Measurements from ENCODE around the gene CRADD.

The CRADD gene

DNA sequence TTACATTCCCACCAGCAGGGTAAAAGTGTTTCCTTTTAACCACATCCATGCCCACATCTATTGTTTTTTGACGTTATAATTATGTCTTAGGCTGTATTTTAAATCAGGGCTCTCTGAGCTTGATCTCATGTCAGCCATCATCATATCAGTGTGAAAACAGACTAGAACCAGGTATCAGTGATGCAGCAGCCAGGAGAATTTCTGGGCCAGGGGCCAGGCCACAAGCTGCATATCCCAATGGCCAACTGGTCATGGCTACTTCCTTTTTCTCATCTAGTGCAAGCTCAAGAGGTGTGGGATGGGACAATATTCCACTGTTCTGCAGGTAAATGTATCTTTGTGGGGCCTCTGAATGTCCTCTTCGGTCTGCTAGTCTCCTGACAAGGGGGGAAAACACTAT, 125.1 kb downstream of the CRADD start:
- TF ChIP-seq, protein P1, sequence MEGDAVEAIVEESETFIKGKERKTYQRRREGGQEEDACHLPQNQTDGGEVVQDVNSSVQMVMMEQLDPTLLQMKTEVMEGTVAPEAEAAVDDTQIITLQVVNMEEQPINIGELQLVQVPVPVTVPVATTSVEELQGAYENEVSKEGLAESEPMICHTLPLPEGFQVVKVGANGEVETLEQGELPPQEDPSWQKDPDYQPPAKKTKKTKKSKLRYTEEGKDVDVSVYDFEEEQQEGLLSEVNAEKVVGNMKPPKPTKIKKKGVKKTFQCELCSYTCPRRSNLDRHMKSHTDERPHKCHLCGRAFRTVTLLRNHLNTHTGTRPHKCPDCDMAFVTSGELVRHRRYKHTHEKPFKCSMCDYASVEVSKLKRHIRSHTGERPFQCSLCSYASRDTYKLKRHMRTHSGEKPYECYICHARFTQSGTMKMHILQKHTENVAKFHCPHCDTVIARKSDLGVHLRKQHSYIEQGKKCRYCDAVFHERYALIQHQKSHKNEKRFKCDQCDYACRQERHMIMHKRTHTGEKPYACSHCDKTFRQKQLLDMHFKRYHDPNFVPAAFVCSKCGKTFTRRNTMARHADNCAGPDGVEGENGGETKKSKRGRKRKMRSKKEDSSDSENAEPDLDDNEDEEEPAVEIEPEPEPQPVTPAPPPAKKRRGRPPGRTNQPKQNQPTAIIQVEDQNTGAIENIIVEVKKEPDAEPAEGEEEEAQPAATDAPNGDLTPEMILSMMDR (conservative IDR thresholded peaks at IDR 0.05) = no peak
- no peak overlapping the region for H3K27ac ChIP-seq

DNA sequence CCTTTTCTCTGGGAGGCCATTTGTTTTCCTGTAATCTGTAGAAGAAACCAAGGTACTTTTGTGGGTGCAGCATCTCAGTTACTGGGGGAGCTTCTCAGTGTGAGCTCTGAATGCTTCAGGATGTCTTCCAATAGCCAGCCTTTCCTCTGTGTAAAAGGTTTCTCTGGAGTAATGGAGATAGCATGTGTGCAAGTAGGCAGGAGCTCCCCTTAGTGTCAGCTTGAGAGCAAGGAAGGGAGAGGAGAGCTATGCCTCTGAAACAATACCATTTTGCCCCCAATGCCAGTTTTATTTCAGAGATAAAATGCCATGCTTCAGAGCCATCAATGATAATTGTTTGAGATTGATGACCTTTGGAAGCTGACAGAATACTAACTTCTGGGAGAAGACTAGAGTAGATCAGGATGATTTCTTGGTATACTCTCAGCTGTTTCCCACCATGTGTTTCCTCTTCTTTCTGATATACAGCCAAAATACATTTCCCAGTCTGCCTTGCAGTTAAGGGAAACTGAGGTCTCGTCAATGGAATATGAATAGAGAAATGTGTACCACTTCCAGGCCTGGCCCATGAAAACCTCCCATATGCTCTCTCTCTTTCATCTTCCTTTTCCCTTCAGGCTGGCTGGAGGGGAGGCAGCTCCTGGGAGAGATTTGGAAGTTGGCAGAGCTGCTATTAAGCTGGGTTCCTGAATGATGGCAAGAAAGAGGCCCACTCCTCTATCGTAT, 125.7 kb downstream of the CRADD start:
- no peak overlapping the region for H3K27ac ChIP-seq
- TF ChIP-seq, protein P1 (conservative IDR thresholded peaks at IDR 0.05) = no peak

DNA sequence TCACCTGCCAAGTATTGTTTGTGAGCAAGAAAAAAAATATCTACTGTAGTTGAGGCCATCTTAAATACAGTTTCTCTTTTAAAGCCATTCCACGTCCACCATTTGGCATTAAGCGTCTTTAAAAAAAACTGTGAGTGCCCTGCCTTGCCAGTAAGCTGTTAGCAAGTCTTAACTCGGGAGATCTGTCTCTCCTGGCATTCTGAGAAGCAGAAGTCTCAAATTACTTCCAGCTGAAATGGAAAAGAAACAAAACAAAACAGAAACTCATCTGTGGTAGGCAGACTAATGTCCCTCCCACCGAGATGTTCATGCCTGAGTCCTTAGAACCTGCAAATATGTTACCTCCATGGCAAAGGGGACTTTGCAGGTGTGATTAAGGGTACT, 126.2 kb downstream of the CRADD start:
- TF ChIP-seq, protein P1 (conservative IDR thresholded peaks at IDR 0.05) = no peak
- no peak overlapping the region for H3K27ac ChIP-seq

DNA sequence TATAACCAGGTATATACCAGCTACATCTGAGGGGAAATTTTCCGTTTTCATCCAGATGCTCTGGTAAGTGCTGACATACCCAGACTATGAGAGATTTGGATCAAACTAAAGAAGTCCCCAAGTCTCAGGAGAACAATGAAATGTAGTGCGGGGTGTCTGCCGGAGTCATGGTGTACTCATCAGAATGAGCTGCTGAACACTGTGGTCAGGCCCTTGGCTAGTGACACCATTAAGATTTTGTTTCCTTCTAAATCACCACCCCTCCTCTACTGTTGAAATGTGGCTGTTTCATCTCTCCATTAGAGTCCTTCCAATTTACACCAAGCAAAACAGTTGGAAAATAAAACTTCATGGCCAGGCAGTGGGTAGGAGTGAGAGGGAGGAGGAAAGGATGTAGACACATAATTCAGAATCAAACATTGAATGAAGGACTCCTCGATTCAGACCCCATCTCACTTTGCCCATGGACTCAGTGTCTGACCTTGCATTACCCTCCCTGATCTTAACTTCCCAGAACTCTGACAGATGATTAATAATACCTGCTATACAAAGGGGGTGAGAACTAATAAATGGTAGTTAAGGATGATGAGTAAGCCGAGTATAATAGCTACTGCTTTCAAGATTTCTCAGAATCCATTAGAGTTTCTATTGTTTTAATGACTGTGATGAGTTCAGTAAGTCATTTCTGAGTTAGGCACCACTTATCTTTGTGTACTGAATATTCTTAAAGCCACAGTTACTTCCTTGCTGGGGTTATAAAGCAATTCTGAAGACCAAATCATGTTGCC, 127.4 kb downstream of the CRADD start:
- H3K27ac ChIP-seq = no peak overlapping the region
- TF ChIP-seq, protein P1 (conservative IDR thresholded peaks at IDR 0.05) = no peak

DNA sequence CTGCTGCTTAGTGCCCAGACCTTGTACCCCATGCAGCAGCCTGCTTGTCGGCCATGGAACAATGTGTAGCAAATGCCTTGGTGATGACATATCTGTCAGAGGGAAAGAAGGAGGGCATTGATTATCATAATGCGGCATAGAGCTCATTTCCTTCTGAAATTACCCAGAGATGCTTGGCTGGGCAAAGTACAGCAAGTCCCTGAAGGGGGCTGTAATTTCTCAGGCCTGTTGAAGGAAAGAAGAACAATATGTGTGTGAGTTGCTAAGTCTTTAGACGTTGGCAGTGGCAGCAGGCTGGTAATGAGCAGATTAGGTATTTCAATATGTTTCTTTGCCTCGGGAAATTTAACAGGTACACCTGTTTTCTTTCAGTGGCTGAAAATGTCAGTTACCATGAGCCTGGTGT, 128.6 kb downstream of the CRADD start:
- no peak overlapping the region for H3K27ac ChIP-seq
- TF ChIP-seq, protein P1 (conservative IDR thresholded peaks at IDR 0.05) = no peak

DNA sequence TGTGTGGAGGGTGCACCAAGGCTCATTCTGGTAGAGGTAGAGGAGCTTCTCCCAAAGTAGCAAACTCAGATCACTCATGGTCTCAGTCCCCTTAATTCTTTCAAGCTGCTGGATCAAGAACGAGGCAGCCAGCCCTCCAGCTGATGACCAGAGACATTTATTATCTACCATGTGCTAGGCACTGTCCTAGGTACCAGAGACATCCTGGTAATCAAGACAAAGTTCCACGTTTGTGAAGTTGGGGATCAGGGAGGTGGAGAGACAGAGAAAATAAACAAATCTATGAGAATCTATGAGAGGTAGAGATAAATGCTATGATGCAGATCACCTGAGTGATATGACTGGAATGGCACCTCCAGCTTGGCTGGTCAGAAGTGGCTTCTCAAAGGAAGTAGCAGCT, 130.2 kb downstream of the CRADD start:
- TF ChIP-seq, protein P1 (conservative IDR thresholded peaks at IDR 0.05) = no peak
- H3K27ac ChIP-seq = no peak overlapping the region

DNA sequence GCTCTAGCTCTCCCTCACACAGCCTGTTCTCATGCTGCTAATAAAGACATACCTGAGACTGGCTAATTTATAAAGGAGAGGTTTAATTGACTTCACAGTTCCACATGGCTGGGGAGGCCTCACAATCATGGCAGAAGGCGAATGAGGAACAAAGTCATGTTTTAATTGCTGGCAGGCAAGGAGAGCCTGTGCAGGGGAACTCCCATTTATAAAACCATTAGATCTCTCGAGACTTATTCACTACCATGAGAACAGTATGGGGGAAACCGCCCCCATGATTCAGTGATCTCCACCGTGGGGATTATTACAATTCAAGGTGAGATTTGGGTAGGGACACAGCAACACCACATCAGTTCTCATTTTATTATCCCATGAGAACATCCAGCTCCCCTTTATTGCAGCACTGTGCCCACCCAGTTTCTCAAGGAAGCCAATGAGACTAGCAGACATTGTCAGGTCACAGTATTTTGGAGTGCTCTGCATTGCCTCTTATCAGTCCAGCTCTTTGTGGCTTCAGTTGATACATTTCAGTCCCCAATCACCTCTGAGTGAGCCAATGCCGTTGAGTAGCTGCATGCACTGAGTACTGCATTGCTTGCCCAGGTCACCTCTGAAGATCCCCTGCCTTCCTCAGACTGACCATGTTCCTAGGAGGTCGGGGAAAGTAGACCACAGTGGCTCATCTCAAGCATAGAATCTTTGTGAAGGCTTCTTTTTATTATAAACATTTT, 131.2 kb downstream of the CRADD start:
- TF ChIP-seq, protein P1 (conservative IDR thresholded peaks at IDR 0.05) = no peak
- H3K27ac ChIP-seq = no peak overlapping the region

Measured in VCaP (cell line).